GM18507 (cell line): ENCODE results near the gene RBM28.

Experiments used
- DNase-seq: peaks from one replicate; pipeline ENCODE4 v3.0.0; 2011; ENCODE audit warnings: low read depth; ENCODE audit not compliant: insufficient read length; ENCODE audit errors: extremely low spot score
- FAIRE-seq: peaks from 2 replicates; lab custom pipeline; 2011; peaks lifted over from hg19 to GRCh38; lab: Jason Lieb, UNC

RBM28 gene

DNA sequence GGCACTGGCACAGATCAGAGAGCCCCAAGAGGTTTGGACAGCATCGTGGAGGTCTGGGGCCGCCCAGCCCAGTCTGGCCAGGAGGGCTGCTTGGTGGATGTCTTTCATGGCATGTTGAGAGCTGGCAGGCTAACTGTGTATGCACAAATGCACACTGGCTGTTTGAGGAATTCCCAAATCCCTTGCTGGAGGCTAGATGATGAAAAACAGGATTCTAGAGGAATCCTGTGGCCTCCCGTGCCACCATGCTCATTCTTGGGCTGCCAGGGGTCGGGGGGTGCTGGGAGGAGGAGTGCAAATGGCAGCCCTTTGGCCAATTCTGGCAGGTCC lies 76.1 kb downstream of the RBM28 start:
- DNase-seq (no peak), FAIRE-seq (no peak)

DNA sequence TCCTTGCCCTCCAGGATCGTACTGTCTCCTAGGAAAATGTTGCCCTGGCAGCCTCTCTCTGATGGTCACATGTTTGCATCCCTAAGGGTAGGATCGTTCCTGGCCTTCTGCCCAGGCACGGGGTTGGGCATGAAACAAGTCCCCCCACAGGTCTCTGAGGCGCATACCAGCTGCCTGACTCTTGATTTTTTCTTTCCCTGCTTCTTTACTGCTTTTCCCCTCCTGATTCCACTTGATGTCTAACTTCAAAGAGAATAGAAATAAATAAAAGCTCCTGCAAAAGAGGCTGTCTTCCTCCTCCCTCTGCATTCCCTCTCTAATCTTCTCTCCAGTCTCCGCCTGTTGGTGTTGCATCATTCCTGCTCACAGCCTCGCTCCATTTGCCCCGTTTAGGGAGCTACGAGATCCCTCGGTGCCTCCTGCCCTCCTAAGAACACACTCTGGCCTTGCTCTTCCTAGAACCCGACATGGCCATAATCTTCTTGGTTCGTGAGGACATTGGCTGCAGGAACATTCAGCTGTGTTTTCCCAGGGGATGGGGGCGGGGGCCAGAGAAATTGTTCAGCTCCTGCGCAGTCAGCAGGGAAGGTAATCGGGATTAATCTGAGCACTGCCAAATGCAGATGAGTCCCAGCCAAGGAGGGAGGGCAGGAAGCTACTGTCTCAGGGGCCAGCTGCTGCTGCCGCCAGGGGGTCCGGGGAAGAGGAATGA lies 76.7 kb downstream of the RBM28 start:
- no peak for DNase-seq
- no peak for FAIRE-seq

DNA sequence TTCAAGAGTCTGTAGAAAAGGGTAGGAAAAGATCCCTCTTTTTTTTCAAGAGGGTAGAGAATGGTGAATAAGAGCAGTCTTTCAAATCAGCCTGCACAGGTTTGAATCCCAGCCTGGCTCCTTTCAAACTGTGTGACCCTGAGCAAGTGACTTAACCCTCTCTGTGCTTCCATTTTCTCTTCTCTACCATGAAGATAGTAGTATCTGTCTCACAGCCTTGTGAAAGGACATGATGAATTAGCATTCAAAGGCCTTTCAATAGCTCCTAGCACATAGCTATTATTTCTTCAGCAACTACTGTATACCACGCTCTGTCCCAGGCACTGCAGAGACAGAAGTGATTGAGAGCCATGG lies 77.2 kb downstream of the RBM28 start:
- FAIRE-seq (no peak), DNase-seq (no peak)

DNA sequence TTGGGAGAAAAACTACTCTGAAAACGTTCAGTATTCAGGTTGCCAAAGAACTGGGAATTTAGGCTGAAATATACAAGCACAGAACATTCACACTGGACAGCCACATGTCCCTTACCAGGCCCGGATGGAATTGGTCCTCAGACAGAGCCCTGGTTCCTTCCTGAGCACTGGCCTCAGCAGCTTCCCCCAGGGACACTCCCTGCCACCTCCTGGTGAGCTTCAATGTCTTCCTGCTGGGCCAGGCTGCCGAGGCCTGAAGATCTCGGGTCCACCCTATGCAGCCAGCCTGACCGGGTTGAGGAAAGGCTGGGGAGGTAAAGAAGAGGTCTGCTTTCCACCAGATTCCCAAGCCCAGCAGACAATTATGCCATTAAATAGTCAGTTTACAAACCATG lies 77.8 kb downstream of the RBM28 start:
- FAIRE-seq (no peak), DNase-seq (no peak)

DNA sequence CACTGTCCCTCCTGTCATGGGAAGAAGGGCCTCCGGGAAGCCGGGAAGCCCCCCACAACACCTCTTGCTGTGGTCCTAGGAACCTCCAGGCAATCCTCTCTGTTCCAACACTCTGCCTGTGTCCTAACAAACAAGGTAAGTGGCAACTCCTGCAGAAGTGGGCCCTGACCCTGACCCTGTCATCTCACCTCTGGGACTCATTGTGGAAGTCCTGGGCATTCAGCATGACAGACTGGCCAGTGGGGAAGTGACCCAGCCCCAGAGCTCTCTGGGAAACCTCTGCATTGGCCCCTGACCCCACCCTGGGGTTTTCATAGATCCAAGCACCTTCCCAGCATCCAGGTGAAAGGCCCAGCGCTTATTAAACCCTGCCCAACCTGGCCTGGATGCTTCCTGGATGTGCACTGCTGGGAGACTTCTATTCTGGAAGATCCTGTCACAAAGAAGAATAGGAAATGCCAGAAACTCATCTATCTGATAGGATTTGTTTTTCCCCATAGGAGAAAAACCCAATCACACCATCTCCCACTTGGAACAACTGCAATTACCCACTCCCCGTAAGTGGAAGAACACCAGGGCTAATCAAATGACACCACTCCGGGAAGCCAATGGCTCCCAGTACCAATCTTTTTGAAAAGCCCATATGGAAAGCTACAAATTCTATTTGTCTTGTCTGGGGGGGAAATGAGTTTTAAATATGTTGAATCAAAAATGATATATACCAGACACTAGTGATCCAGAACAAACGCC lies 78.4 kb downstream of the RBM28 start:
- FAIRE-seq (no peak), DNase-seq (no peak)

DNA sequence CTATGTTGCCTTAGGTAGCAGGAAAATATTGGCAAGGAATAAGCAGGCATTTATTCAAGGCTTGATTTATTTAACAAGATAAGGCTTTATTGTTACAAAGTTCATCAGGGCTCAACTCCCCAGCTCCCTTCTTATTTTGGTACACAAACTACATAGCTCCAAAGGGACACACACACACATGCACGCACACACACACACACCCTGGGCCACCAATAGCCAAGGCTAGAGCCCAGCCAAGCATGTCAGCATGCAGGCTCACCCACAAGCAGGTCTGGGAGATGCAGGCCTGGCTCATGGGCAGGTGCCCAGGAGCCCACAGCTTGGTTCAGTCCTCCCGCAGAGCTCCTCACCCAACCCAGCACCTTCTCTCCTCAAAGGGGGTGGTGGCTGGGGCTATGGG lies 79.2 kb downstream of the RBM28 start:
- no peak for DNase-seq
- FAIRE-seq: no peak

DNA sequence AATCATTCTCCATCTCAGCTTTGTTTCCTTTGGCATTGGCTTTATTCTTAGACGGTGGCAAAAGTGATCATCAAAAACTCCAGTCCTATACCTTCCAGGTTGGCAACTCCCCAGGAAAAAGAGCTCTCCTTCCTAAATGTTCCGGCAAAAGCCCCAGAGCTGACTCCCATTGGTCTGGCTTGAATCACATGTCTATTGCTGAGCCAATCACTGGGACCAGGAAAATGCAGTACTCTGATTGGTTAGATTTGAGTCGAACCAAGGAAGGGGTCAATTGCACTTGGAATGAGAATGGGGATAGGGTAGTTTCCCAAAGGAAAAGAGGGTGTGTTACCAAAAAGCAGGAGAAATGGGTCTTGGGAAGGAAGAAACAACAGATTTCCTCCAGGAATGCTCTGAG lies 80.3 kb downstream of the RBM28 start:
- FAIRE-seq (no peak), DNase-seq (no peak)

DNA sequence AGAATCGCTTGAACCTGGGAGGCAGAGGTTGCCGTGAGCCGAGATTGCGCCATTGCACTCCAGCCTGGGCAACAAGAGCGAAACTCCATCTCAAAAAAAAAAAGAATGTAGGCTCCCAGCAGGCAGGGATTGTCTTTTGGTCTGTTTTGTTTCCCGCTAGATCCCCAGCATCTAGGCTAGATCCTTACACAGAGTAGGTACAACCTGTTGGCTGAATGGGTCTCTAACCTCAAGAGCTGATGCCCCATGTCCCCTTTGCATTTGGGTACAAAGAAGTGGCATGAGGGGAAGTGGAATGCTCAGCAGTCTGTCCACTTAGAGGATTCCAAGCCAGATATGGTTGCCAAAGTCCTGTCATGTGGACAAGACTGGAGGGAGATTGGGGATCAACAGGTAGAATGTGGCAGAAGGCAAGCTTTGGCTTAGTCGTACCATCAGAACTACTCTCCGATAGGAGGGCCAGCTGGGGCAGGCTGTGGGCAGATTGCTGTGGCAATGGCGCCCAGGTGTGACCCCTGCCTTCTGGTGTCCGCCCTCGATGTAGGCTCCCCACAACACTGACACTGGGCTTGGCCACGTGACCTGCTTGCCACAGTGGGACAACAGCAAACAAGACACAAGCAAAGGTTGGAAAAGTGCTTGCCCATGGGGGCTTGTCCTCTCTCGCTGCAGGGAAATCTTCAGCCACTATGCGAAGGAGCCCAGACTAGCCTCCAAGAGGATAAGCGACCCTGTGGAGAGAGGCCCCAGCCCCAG lies 81.3 kb downstream of the RBM28 start:
- FAIRE-seq: no peak
- DNase-seq: no peak

DNA sequence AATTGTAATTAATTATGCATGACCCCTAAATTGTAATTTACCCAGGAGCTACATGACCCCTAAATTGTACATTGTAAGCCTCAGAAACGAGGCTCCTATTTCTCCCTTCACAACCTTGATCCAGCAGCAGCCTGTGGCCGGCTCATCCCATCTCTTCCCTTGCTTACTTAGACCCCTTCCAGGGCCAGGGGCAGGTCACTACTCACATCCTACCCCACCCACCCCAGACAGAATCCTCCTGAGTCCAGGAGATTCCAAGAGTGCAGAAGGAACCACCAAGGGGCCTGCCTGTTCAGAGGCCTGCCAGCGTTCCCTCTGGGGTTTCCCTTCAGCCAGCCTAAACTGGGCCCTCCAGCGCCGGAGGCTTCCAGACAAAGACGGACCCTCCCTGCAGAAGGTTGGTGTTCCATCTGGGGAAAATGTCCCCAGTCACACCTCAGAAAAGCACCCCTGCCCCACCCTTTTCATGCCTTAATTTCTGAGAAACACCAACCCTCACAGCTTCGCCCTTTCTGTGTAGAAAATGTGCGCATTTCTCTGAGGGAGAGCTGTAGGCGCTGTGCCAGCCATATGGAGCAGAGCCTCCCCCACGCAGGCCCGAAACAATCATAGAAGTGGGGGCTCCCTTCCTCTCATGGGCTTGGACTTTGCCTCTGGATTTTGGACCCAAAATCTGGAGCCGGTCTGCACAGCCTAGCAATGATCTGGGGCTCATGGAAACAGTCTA lies 83.5 kb downstream of the RBM28 start:
- FAIRE-seq: no peak
- DNase-seq: no peak

DNA sequence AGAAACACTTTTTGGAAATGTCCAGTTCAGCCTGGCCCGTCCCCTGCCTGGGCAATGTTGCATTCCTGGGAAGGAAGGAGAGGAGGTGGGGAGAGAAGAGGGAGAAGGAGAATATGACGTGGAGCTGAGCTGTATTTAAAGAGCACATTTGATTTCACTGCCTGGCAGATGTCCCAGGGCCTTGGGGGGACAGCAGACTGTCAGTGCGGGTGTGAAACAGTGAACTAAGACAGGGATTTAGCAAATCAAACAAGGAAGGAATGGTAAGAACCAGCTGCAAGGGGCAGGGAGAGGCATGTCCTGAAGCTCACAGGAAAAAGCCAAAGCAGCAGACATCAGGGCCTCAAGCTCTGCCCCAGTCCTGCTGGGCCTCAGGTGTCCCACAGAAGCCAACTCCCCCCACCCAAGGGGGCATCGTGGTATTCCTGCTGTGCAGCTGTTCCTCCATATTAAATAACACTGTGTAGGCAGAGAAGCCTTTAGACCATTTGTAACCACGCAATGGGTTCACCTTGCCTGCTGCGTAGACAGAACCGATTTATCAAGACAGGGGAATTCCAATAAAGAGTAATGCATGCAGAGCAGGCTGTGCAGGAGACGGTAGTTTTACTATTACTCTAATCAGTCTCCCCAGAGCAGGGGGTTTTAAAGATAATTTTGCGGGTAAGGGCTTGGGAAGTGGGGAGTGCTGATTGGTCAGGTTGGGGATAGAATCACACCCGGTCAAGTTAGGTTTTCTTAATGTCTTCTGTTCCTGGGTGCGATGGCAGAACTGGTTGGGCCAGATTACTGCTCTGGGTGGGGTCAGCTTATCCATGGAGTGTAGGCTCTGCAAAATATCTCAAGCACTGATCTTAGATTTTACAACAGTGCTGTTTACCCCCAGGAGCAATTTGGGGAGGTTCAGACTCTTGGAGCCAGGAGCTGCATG lies 84.3 kb downstream of the RBM28 start:
- DNase-seq: no peak
- no peak for FAIRE-seq

DNA sequence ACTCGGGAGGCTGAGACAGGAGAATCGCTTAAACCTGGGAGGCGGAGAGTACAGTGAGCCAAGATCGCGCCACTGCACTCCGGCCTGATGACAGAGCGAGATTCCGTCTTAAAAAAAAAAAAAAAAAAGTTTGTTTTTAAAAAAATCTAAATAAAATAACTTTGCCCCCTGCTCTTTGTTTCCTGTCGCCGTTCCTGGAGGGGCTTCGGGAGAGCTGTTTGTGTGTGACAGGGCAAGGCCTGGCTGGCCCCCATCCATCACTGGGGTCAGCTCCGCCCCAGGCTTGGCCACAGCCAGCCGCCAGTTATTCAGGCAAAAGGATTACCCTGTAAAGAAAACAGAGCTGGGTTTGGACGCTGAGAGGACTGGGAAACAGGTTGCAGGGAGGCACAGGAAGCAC lies 86.2 kb downstream of the RBM28 start:
- FAIRE-seq (no peak), DNase-seq (no peak)

DNA sequence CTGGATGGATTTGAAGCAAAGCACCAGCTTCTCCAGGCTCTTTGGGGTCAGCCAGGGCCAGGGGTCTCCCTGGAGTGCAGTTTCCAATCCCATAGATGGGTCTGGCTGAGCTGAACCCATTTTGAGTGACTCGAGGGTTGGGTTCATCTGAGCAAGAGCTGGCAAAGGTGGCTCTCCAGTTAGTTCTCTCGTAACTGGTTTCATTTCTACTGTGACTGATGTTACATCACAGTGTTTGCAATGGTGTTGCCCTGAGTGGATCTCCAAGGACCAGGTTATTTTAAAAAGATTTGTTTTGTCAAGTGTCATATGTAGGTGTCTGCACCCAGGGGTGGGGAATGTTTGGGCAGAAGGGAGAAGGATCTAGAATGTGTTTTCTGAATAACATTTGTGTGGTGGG lies 88.4 kb downstream of the RBM28 start:
- DNase-seq (no peak), FAIRE-seq (no peak)

DNA sequence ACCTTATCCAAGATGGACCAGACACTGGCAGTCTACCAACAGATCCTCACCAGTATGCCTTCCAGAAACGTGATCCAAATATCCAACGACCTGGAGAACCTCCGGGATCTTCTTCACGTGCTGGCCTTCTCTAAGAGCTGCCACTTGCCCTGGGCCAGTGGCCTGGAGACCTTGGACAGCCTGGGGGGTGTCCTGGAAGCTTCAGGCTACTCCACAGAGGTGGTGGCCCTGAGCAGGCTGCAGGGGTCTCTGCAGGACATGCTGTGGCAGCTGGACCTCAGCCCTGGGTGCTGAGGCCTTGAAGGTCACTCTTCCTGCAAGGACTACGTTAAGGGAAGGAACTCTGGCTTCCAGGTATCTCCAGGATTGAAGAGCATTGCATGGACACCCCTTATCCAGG lies 89.2 kb downstream of the RBM28 start:
- no peak for DNase-seq
- FAIRE-seq: no peak

DNA sequence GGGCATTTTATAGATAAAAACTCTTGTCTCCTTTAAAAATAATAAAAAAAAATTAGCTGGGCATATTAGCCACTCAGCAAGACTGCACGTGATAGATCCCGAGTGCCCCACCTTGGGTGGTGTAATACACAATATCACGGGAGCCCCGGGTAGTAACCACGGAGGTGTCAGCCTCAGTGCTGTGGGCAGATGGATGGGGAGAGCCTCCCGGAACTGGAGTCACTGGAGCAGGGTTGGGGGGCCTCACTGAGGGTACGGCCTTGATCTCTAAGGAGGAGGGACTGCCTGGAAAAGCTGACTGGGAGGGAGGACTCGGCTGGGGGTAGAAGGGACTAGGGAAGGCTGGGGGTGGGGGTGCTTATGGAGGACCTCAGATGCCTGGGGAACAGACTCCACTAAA lies 90.0 kb downstream of the RBM28 start:
- no peak for FAIRE-seq

DNA sequence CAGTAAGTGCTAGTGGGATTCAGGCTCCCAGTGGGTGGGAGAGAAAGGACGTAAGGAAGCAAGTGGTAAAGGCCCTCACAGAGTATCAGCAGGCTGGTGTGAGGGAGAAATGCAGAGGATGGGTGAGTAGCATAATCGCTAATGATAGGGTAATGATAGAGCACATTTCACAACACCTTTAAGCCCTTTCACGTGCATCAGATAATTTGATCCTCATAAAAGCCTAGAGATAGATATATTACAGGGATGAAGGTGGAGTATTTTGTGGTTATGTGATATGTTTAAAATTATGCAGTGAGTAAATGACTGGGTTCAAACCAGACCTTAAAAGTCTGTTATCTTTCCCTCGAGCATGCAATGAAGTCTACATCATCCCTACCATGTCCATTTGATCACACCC lies 92.4 kb downstream of the RBM28 start:
- DNase-seq (no peak), FAIRE-seq (no peak)

More for the DNA sequence above, 90.0 kb downstream of the RBM28 start:
- DNase-seq: no peak
